Prostate gland (tissue), 2 donors: ENCODE measurements around the gene MCM7. TPM values are rescaled to one million over a fixed set of nuclear protein-coding genes. Genes with fewer than 3 reads are reported as not detected.

Experiments
- DNase-seq: peaks from one replicate; pipeline ENCODE4 v3.0.0-alpha.2; 2019; ENCODE audit warnings: low spot score
- H3K27ac ChIP-seq, 2 donors: fragments of 200-600 bp; sonication (generic); 2 replicates each; pipeline ENCODE4 v1.5.1; 2017 to 2019
- H3K27me3 ChIP-seq: fragments of 200-600 bp; sonication (generic); replicated peaks from 2 replicates; pipeline ENCODE4 v1.5.1; 2019; ENCODE audit not compliant: insufficient read depth
- H3K36me3 ChIP-seq, 2 donors: fragments of 200-600 bp; sonication (generic); 1 replicate in 1 of 2; 2 replicates in 1 of 2; pipeline versions ENCODE4 v1.5.1 to v1.8.1; 2017 to 2019
- H3K4me1 ChIP-seq: fragments of 200-600 bp; sonication (generic); replicated peaks from 2 replicates; pipeline ENCODE4 v1.5.1; 2019
- H3K4me3 ChIP-seq, 2 donors: fragments of 200-600 bp; sonication (generic); 2 replicates each; pipeline ENCODE4 v1.5.1; 2017 to 2019
- H3K9me3 ChIP-seq: fragments of 200-600 bp; sonication (generic); 2 replicates; pipeline ENCODE4 v1.5.1; 2017
- POLR2A ChIP-seq: fragments of 450-650 bp; IDR thresholded peaks from one replicate; pipeline ENCODE4 v1.6.1; 2016; ENCODE audit warnings: antibody characterized with exemption, mild to moderate bottlenecking
- POLR2AphosphoS5 ChIP-seq: sonication (generic); formaldehyde crosslinking; IDR thresholded peaks from one replicate; pipeline ENCODE4 v1.6.1; 2017; ENCODE audit warnings: antibody characterized with exemption
- WGBS: methylation state at CpG from one replicate; pipeline ENCODE4 v1.1.5; 2018; 5-methylcytosine and 5-hydroxymethylcytosine counted together
- intact Hi-C: fragments of 100-400 bp; cut with DNase I; formaldehyde crosslinking; loops from one replicate; pipeline ENCODE4 v1.14.2; 2022
- total RNA-seq, 2 donors: library from RNA; depleted of rRNA; stranded (reverse); fragments of >200 nt; gene quantifications; one replicate each; pipeline ENCODE4 v1.1.0, GENCODE V29; 2016
- TF ChIP-seq, protein P1 (sequence below), 4 experiments: fragments of 200-600 bp in 2 of 4; fragments of 450-650 bp in 2 of 4; sonication (generic) in 2 of 4; IDR thresholded peaks; 1 replicate in 3 of 4; 2 replicates in 1 of 4; pipeline ENCODE4 v1.5.1; 2016 to 2019; ENCODE audit warnings: antibody characterized with exemption in 4 of 4, mild to moderate bottlenecking in 2 of 4, moderate library complexity in 2 of 4

Gene MCM7
- total RNA-seq, 2 donors from 2014 or later, result 47.5 to 68.7 TPM

DNA sequence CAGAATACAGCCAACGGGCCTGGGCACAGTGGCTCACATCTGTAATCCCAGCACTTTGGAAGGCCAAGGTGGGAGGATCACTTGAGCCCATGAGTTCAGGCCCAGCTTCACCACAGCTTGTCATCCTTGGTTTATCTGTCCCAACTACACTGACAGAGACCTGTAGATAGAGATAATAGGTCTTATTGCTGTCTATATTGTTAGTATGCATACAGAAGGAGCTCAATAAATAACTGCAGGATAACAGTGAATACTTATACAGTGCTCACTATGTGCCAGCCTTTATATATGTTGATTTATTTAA, 19.5 kb upstream of the MCM7 start:
- intact Hi-C loops, result loop anchor here (10.0 kb wide), 2 partner anchors 126 to 224 kb away; no protein-coding TSS in a partner anchor
- H3K9me3 ChIP-seq, result no peaks in the 10 kb centered on the region
- H3K36me3 ChIP-seq, result no peaks in the 10 kb centered on the region
- no peak for DNase-seq
- peaks cover 6% of the 10 kb centered on the region for H3K4me1 ChIP-seq
- TF ChIP-seq POLR2A, result no peak
- TF ChIP-seq POLR2AphosphoS5, result no peak
- TF ChIP-seq, protein P1, sequence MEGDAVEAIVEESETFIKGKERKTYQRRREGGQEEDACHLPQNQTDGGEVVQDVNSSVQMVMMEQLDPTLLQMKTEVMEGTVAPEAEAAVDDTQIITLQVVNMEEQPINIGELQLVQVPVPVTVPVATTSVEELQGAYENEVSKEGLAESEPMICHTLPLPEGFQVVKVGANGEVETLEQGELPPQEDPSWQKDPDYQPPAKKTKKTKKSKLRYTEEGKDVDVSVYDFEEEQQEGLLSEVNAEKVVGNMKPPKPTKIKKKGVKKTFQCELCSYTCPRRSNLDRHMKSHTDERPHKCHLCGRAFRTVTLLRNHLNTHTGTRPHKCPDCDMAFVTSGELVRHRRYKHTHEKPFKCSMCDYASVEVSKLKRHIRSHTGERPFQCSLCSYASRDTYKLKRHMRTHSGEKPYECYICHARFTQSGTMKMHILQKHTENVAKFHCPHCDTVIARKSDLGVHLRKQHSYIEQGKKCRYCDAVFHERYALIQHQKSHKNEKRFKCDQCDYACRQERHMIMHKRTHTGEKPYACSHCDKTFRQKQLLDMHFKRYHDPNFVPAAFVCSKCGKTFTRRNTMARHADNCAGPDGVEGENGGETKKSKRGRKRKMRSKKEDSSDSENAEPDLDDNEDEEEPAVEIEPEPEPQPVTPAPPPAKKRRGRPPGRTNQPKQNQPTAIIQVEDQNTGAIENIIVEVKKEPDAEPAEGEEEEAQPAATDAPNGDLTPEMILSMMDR (IDR thresholded peaks at IDR 0.05), result no peak
- H3K4me3 ChIP-seq, result no peak overlapping the region
- H3K27ac ChIP-seq, result no peak overlapping the region
- H3K27me3 ChIP-seq, result no peaks in the 10 kb centered on the region
- WGBS, result 32% methylated on average over 1 of the region's 1 CpG

DNA sequence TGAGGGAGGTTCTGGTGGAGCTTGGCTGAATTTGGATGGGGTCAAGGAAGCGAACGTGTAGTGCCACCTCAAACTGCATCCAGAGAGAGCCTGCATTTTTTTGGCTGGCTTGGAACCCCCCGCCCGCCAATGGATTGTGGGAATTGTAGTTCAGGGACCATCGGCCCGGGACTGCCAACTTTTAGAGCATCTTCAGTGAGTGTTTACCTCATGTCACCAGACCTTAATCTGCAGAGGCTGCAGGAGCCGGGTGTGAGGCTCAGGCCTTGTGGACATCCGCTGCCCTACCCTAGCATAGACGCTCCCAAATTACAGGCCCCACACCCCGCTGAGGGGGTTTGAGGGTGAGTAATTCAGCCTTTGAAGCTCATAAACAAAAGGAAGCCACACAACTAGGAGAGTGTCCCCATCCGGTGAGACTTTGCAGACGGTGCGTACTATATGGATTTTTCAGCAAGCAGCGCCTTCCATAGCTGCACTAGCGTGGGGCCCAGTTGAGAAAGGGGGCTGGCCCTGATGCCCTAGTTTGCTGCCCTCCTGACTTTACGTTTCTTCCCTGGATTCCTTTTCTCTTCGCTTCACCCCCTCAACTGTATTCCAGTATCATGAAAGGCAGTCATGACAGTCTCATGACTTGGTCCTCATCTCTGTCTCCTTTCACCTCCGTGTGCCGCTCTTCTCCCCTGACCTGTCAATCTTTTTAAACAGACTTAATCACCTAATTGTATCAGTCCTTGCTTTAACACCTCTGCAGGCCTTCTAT, 19.0 kb upstream of the MCM7 start:
- Histone ChIP-seq H3K27ac (peak overlapping the region; percentile 78 to 86), H3K4me3 (peak overlapping the region; percentile 56 to 73), H3K4me1 (peaks cover 6% of the 10 kb centered on the region), H3K36me3 (no peaks in the 10 kb centered on the region), H3K27me3 (no peaks in the 10 kb centered on the region), H3K9me3 (no peaks in the 10 kb centered on the region)
- TF ChIP-seq, protein P1 (IDR thresholded peaks at IDR 0.05), result no peak
- TF ChIP-seq POLR2A, result peak; percentile 9
- peak; percentile 45 for DNase-seq
- intact Hi-C loops, result loop anchor here (10.0 kb wide), 2 partner anchors 125 to 225 kb away; no protein-coding TSS in a partner anchor
- WGBS, result 15% methylated on average over 19 of the region's 19 CpGs

DNA sequence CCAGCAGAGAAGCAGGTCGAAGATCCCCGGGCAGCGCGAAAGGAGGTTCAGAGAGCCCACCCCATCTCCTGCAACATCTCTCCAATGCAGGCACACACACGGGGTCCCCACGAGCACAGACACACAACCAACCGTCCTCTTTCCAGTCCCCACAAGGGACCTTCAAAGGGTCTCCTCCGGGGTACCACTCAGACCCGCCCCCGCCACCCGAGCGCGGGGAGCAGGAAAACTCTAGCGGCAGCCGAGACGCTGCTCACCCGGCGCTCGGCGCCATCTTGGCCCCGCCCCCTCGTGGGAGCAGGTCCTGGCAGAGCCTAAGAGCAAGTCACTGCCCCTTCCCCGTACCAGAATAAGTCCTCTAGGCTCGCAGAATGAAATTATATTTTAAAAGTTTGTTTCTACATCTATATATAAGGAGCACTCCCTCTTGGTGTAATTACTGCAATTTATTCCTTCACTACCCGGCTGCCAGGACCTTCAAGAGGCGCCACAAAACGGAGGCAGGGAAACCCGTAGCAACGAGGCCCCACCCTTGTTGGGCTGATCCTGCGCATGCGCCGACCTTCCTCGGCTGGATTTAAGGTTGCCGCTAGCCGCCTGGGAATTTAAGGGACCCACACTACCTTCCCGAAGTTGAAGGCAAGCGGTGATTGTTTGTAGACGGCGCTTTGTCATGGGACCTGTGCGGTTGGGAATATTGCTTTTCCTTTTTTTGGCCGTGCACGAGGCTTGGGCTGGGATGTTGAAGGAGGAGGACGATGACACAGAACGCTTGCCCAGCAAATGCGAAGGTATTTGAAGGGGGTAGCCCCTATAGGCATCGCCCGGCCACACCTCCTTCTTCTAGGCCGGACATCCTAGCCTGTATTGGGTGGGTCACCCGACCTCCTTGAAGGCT, 18.1 kb upstream of the MCM7 start, which contains the start of the genes CNPY4 and TAF6:
Gene CNPY4, plus strand, starts transcription at position 563 of the 898 bp plus-strand sequence. Its CDS starts 111 bp downstream, at position 674.
Gene TAF6, minus strand, starts transcription at position 287 of the 898 bp plus-strand sequence. CDS start 5,149 bp downstream, outside the sequence.
- TF ChIP-seq POLR2AphosphoS5 (peak; percentile 90), POLR2A (peak; percentile 15)
- TF ChIP-seq, protein P1 (IDR thresholded peaks at IDR 0.05), result peak in 1 of 4 experiments; percentile 27
- Histone ChIP-seq H3K4me1 (peaks cover 6% of the 10 kb centered on the region), H3K27me3 (no peaks in the 10 kb centered on the region), H3K9me3 (no peaks in the 10 kb centered on the region), H3K27ac (peak within 1 kb of the TSS; percentile 78 to 86), H3K36me3 (no peaks in the 10 kb centered on the region), H3K4me3 (peak within 1 kb of the TSS; percentile 56 to 73)
- DNase-seq, result peak; percentile 94
- intact Hi-C loops, result no loop called here
- under 1% methylated on average over 49 of the region's 49 CpGs for WGBS

DNA sequence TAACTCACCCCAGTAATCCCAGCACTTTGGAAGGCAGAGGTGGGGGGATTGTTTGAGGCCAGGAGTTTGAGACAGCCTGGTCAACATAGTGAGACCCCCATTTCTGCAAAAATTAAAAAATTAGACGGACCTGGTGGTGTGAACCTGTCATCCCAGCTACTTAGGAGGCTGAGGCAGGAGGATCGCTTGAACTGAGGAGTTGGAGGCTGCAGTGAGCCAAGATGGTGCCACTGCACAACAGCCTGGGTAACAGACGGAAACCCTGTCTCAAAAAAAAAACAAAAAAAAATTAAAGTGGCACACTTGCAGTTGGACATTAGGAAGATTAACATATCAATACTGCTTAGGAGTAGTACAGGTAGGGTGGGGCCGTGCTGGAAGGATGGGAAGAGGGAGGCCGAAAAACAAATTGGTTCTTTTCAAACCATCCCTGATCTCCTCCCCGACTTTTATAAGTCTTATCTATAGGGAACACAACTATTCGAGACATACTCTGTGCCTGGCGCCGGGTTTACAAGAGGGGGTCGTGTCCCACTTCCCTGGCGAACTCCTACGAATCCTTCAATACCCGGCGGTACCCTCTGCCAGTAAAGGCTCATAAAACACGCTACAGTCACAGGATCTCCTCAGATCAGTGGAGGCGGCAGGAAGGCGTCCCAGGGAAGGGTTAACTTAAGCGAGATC, 17.3 kb upstream of the MCM7 start:
- intact Hi-C loops, result no loop called here
- H3K27ac ChIP-seq, result peak overlapping the region; percentile 78 to 86
- 19% methylated on average over 18 of the region's 18 CpGs for WGBS

More for the DNA sequence above, 17.3 kb upstream of the MCM7 start:
- no peak for DNase-seq
- Histone ChIP-seq H3K36me3 (no peaks in the 10 kb centered on the region), H3K4me3 (peak overlapping the region; percentile 56 to 73), H3K9me3 (no peaks in the 10 kb centered on the region), H3K4me1 (peaks cover 6% of the 10 kb centered on the region), H3K27me3 (no peaks in the 10 kb centered on the region)
- TF ChIP-seq POLR2A (no peak), POLR2AphosphoS5 (no peak)
- TF ChIP-seq, protein P1 (IDR thresholded peaks at IDR 0.05), result no peak
